GM19372 (cell line): ENCODE results near the gene RPS6KA3.

Source experiments
- ATAC-seq: cut with Tn5 transposase; IDR thresholded peaks from one replicate; pipeline ENCODE4 v1.9.1; 2021; ENCODE audit warnings: mild to moderate bottlenecking, low read depth, moderate library complexity; ENCODE audit not compliant: unreplicated experiment

The RPS6KA3 gene

GRCh38 chrX:20266810-20267606 lies at the start of gene RPS6KA3:
RPS6KA3 (minus strand) TSS chrX:20266909; CDS start chrX:20266632, 277 bp downstream.
- ATAC-seq: peak; percentile 77

GRCh38 chrX:20315140-20315539 lies 48.4 kb upstream of the RPS6KA3 start:
- peak; percentile 95 for ATAC-seq

- ATAC-seq: no peak
These were observed 47.2 kb upstream of the RPS6KA3 start for GRCh38 chrX:20313899-20314298.

GRCh38 chrX:20312018-20312417 lies 45.3 kb upstream of the RPS6KA3 start:
- no peak for ATAC-seq

GRCh38 chrX:20311505-20311904 lies 44.8 kb upstream of the RPS6KA3 start:
- ATAC-seq: no peak

- no peak for ATAC-seq
These were observed 43.1 kb upstream of the RPS6KA3 start for GRCh38 chrX:20309806-20310205.

GRCh38 chrX:20306668-20307067 lies 40.0 kb upstream of the RPS6KA3 start:
- ATAC-seq: no peak

GRCh38 chrX:20300822-20301221 lies 34.1 kb upstream of the RPS6KA3 start:
- ATAC-seq: no peak

- no peak for ATAC-seq
These were observed 28.2 kb upstream of the RPS6KA3 start for GRCh38 chrX:20294957-20295356.

- ATAC-seq: no peak
These were observed 27.6 kb upstream of the RPS6KA3 start for GRCh38 chrX:20294284-20294683.

GRCh38 chrX:20285511-20285910 lies 18.8 kb upstream of the RPS6KA3 start:
- no peak for ATAC-seq

- no peak for ATAC-seq
These were observed 18.3 kb upstream of the RPS6KA3 start for GRCh38 chrX:20284992-20285391.

GRCh38 chrX:20284444-20284843 lies 17.7 kb upstream of the RPS6KA3 start:
- no peak for ATAC-seq

GRCh38 chrX:20280938-20281337 lies 14.2 kb upstream of the RPS6KA3 start:
- ATAC-seq: no peak

- ATAC-seq: no peak
These were observed 7.4 kb upstream of the RPS6KA3 start for GRCh38 chrX:20274121-20274520.

- no peak for ATAC-seq
These were observed 5.0 kb upstream of the RPS6KA3 start for GRCh38 chrX:20271730-20272129.

- ATAC-seq: no peak
These were observed 4.5 kb upstream of the RPS6KA3 start for GRCh38 chrX:20271186-20271585.

GRCh38 chrX:20270562-20270890 lies 3.8 kb upstream of the RPS6KA3 start:
- no peak for ATAC-seq

- no peak for ATAC-seq
These were observed 3.3 kb upstream of the RPS6KA3 start for GRCh38 chrX:20269848-20270561.

- no peak for ATAC-seq
These were observed 1.4 kb upstream of the RPS6KA3 start for GRCh38 chrX:20267931-20268701.

- ATAC-seq: no peak
These were observed 860 bp upstream of the RPS6KA3 start for GRCh38 chrX:20267607-20267930.
